ENCODE results near the gene PNKD. TPM values are rescaled to one million over a fixed set of nuclear protein-coding genes. Genes with fewer than 3 reads are reported as not detected.

PNKD gene
- total and polyA plus RNA-seq, 2 experiments from 2014 or later = 28.2 to 83.3 TPM

DNA sequence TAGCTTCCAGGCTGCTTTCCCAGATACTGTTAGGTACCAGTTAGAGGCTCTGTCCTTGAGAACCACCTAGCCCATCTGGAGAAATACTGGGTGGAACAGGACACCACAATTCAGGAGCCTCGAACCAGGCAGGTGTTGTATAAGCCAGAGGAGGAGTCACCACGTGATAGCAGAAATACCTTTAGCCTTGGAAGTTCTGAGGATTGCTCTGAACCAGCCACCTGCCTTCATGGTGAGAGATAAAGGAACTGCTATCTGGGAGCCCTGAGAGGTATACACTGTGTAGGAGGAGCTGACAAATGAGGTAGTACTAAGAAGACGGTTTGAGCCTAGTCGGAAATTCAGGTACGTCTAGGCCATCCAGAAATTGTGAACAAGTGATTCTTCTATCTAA, 17.1 kb upstream of the PNKD start:
- peaks cover 69% of the 10 kb centered on the region for H3K36me3 ChIP-seq (ENCODE audit: insufficient read depth)
- H4K20me1 ChIP-seq (replicated peaks; ENCODE audit: insufficient read depth) = peaks cover 13% of the 10 kb centered on the region
- H3K27ac Mint-ChIP-seq = no peak overlapping the region
- no peak overlapping the region for H3K4me3 ChIP-seq
- H3K27ac ChIP-seq (ENCODE audit: low read depth) = no peak overlapping the region
- H3K9me2 ChIP-seq (ENCODE audit: insufficient read depth) = no peaks in the 10 kb centered on the region
- H3K9me3 Mint-ChIP-seq = no peaks in the 10 kb centered on the region
- H3K79me2 ChIP-seq (replicated peaks; ENCODE audit: insufficient read depth) = peaks cover 2% of the 10 kb centered on the region; the same call in 1 of the 2 replicates
- H3K4me3 Mint-ChIP-seq = no peak overlapping the region
- TF ChIP-seq ZNF331 (CRISPR knock-in tag; IDR thresholded peaks at IDR 0.05; ENCODE audit: low read depth) (no peak), ZNF114 (CRISPR knock-in tag; IDR thresholded peaks at IDR 0.05) (no peak)
- TF ChIP-seq, protein P1, sequence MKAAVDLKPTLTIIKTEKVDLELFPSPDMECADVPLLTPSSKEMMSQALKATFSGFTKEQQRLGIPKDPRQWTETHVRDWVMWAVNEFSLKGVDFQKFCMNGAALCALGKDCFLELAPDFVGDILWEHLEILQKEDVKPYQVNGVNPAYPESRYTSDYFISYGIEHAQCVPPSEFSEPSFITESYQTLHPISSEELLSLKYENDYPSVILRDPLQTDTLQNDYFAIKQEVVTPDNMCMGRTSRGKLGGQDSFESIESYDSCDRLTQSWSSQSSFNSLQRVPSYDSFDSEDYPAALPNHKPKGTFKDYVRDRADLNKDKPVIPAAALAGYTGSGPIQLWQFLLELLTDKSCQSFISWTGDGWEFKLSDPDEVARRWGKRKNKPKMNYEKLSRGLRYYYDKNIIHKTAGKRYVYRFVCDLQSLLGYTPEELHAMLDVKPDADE (IDR thresholded peaks at IDR 0.05) = no peak
- TF ChIP-seq, protein P2, sequence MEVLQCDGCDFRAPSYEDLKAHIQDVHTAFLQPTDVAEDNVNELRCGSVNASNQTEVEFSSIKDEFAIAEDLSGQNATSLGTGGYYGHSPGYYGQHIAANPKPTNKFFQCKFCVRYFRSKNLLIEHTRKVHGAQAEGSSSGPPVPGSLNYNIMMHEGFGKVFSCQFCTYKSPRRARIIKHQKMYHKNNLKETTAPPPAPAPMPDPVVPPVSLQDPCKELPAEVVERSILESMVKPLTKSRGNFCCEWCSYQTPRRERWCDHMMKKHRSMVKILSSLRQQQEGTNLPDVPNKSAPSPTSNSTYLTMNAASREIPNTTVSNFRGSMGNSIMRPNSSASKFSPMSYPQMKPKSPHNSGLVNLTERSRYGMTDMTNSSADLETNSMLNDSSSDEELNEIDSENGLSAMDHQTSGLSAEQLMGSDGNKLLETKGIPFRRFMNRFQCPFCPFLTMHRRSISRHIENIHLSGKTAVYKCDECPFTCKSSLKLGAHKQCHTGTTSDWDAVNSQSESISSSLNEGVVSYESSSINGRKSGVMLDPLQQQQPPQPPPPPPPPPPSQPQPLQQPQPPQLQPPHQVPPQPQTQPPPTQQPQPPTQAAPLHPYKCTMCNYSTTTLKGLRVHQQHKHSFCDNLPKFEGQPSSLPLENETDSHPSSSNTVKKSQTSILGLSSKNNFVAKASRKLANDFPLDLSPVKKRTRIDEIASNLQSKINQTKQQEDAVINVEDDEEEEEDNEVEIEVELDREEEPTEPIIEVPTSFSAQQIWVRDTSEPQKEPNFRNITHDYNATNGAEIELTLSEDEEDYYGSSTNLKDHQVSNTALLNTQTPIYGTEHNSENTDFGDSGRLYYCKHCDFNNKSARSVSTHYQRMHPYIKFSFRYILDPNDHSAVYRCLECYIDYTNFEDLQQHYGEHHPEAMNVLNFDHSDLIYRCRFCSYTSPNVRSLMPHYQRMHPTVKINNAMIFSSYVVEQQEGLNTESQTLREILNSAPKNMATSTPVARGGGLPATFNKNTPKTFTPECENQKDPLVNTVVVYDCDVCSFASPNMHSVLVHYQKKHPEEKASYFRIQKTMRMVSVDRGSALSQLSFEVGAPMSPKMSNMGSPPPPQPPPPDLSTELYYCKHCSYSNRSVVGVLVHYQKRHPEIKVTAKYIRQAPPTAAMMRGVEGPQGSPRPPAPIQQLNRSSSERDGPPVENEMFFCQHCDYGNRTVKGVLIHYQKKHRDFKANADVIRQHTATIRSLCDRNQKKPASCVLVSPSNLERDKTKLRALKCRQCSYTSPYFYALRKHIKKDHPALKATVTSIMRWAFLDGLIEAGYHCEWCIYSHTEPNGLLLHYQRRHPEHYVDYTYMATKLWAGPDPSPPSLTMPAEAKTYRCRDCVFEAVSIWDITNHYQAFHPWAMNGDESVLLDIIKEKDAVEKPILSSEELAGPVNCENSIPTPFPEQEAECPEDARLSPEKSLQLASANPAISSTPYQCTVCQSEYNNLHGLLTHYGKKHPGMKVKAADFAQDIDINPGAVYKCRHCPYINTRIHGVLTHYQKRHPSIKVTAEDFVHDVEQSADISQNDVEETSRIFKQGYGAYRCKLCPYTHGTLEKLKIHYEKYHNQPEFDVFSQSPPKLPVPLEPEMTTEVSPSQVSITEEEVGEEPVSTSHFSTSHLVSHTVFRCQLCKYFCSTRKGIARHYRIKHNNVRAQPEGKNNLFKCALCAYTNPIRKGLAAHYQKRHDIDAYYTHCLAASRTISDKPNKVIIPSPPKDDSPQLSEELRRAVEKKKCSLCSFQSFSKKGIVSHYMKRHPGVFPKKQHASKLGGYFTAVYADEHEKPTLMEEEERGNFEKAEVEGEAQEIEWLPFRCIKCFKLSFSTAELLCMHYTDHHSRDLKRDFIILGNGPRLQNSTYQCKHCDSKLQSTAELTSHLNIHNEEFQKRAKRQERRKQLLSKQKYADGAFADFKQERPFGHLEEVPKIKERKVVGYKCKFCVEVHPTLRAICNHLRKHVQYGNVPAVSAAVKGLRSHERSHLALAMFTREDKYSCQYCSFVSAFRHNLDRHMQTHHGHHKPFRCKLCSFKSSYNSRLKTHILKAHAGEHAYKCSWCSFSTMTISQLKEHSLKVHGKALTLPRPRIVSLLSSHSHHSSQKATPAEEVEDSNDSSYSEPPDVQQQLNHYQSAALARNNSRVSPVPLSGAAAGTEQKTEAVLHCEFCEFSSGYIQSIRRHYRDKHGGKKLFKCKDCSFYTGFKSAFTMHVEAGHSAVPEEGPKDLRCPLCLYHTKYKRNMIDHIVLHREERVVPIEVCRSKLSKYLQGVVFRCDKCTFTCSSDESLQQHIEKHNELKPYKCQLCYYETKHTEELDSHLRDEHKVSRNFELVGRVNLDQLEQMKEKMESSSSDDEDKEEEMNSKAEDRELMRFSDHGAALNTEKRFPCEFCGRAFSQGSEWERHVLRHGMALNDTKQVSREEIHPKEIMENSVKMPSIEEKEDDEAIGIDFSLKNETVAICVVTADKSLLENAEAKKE (CRISPR knock-in tag; IDR thresholded peaks at IDR 0.05) = no peak
- ATAC-seq (no peak), DNase-seq (ENCODE audit: low spot score) (no peak)
- no peaks in the 10 kb centered on the region for H3K4me1 ChIP-seq (ENCODE audit: insufficient read depth)
- peaks cover 76% of the 10 kb centered on the region for H3K36me3 Mint-ChIP-seq (ENCODE audit: low read depth)
- peaks cover 11% of the 10 kb centered on the region for H3K27me3 Mint-ChIP-seq (ENCODE audit: insufficient read depth, low read depth, poor library complexity)
- peaks cover 5% of the 10 kb centered on the region; the same call in 2 of the 3 replicates for H3K4me1 Mint-ChIP-seq
- H3F3A ChIP-seq (replicated peaks; ENCODE audit: low read depth) = peaks cover 6% of the 10 kb centered on the region; the same call in 1 of the 2 replicates
- no peaks in the 10 kb centered on the region for H3K27me3 ChIP-seq (ENCODE audit: insufficient read depth)
- no peak overlapping the region for H2AFZ ChIP-seq
- H3K4me2 ChIP-seq = no peak overlapping the region

DNA sequence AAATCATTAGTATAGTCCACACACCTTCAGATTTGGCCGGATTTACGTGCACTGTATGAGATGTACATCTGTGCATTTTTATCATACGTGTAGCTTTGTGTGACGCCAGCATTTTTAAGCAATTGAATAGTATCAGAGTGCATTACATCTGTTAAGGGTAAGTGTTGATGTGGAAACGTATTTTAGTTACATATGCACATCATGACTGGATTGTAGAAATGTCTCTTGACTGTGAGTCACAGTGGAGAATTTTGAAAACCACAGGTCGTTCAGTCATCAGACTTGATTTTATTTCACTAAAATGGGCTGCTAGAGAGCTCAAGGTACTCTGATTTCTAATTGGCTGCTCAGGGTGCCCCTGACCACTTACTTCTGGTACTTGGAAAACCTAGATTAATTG, 14.9 kb upstream of the PNKD start:
- no peak for DNase-seq (ENCODE audit: low spot score)
- peaks cover 48% of the 10 kb centered on the region for H3K36me3 ChIP-seq (ENCODE audit: insufficient read depth)
- H4K20me1 ChIP-seq (replicated peaks; ENCODE audit: insufficient read depth) = peaks cover 13% of the 10 kb centered on the region; the same call in 1 of the 2 replicates
- TF ChIP-seq, protein P2 (CRISPR knock-in tag; IDR thresholded peaks at IDR 0.05) = no peak
- TF ChIP-seq POLR2AphosphoS5 (IDR thresholded peaks at IDR 0.05; ENCODE audit: low read depth) (no peak), ZNF331 (CRISPR knock-in tag; IDR thresholded peaks at IDR 0.05; ENCODE audit: low read depth) (no peak), ZNF114 (CRISPR knock-in tag; IDR thresholded peaks at IDR 0.05) (no peak)

More for the DNA sequence above, 14.9 kb upstream of the PNKD start:
- Histone ChIP-seq H3K27me3 (ENCODE audit: insufficient read depth) (no peaks in the 10 kb centered on the region), H3K79me2 (replicated peaks; ENCODE audit: insufficient read depth) (no peaks in the 10 kb centered on the region), H3K4me3 (no peak overlapping the region), H3K4me1 (ENCODE audit: insufficient read depth) (peaks cover 12% of the 10 kb centered on the region), H3K4me2 (no peak overlapping the region), H2AFZ (no peak overlapping the region), H3K9me2 (ENCODE audit: insufficient read depth) (no peaks in the 10 kb centered on the region), H3F3A (replicated peaks; ENCODE audit: low read depth) (peaks cover 14% of the 10 kb centered on the region), H3K27ac (ENCODE audit: low read depth) (no peak overlapping the region)
- peaks cover 55% of the 10 kb centered on the region for H3K36me3 Mint-ChIP-seq (ENCODE audit: low read depth)
- peaks cover 19% of the 10 kb centered on the region for H3K4me1 Mint-ChIP-seq
- H3K9me3 Mint-ChIP-seq = no peaks in the 10 kb centered on the region
- H3K4me3 Mint-ChIP-seq = no peak overlapping the region
- H3K27ac Mint-ChIP-seq = no peak overlapping the region
- H3K27me3 Mint-ChIP-seq (ENCODE audit: insufficient read depth, low read depth, poor library complexity) = peaks cover 17% of the 10 kb centered on the region
- no peak for ATAC-seq
